Measurements from ENCODE around the gene CEP170B. TPM values are rescaled to one million over a fixed set of nuclear protein-coding genes. Genes with fewer than 3 reads are reported as not detected.

CEP170B gene
- total and polyA plus RNA-seq, 2 donors (not counting 3 experiments of a cell fraction or from before 2014, with no cell fraction given) = 13.9 to 38.6 TPM

DNA sequence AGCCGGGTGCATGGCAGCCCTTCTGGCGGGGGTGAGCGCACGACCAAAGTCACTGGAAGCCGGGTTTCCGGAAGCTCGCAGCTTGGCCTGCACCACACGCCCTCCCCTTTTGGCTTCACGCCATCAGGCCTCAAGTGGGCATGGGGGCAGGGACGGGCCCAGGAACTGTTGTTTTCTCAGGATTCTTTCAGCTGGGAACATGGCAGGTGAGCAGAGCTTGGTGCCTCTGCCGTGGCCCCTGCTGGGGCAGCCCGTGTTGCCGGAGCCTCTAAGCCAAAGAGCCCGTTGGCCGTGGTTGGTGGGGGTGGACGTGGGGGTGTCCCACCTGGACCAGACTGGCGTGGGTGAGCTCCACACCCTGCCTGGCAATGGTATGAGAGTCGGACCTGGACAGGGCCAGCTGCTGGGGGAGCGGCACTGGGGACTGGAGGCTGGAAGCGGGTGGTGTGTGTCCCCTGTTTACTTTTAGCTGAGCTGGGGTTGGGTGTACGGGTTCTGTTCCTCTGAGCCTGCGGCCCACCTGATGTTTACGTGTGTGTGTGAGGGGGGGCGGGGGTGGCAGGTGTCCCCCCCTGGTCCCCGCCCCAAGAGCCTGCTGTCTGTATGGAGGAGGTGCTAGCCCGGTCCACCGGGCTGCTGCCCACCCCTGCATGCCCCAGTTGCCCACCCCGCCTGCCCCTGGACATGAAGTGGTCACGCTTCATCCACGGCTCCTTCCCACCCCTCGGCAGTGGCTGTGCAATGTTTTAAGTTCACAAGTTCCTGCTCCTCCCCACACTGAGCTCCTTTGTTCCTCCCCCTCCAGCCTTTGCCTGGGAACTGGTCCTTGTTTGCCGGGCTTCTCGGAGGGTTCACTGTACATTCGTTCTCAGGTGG, 31.0 kb downstream of the CEP170B start:
- BruUV-seq (replicated peaks) = no TSS peak
- dilution Hi-C loops (cut with MboI; ENCODE audit: extremely low pct_ligation_motif_present, low sequenced_read_pairs) (no loop called here), intact Hi-C loops (cut with micrococcal nuclease) (loop anchor here (1.0 kb wide), 4 partner anchors 71 to 191 kb away; no protein-coding TSS in a partner anchor)
- ChIA-PET CTCF (interaction anchor here (0.8 to 2.9 kb wide), 8 partner anchors 9 to 191 kb away, joined by 3 to 14 read pairs (median 6); partner anchors contain the start of gene PLD4), POLR2A (no interaction called here)
- Histone ChIP-seq H3K4me3 (replicated peaks in 1 of 3; ENCODE audit: insufficient read depth in 1 of 3, low read depth in 1 of 3, low read length in 3 of 3) (no peak overlapping the region), H2AFZ (ENCODE audit: low read depth, low read length) (no peak overlapping the region), H3K27ac (ENCODE audit: insufficient read depth, low read depth, low read length) (no peak overlapping the region), H3K79me2 (ENCODE audit: control insufficient read depth, insufficient read depth, low read length) (no peaks in the 10 kb centered on the region), H3K4me2 (ENCODE audit: insufficient read depth, low read length) (no peak overlapping the region), H3K36me3 (ENCODE audit: control insufficient read depth in 2 of 2, extremely low read depth in 1 of 2, insufficient read depth in 2 of 2, low read length in 2 of 2) (no peaks in the 10 kb centered on the region), H3K9me1 (replicated peaks; ENCODE audit: control insufficient read depth, extremely low read depth, insufficient read depth, low read length) (no peaks in the 10 kb centered on the region), H3K9ac (replicated peaks; ENCODE audit: extremely low read depth, insufficient read depth, low read length) (no peak overlapping the region), H4K20me1 (replicated peaks; ENCODE audit: control insufficient read depth, extremely low read depth, insufficient read depth, low read length) (no peaks in the 10 kb centered on the region), H3K27me3 (ENCODE audit: control insufficient read depth in 2 of 2, insufficient read depth in 2 of 2, low read length in 2 of 2) (no peaks in the 10 kb centered on the region), H3K4me1 (ENCODE audit: control insufficient read depth, extremely low read depth, insufficient read depth, low read length) (peaks cover 16% of the 10 kb centered on the region), H3K9me3 (replicated peaks; ENCODE audit: control insufficient read depth, insufficient read depth, low read length) (no peaks in the 10 kb centered on the region)
- no peak for TF ChIP-seq JUN (IDR thresholded peaks at IDR 0.05; ENCODE audit: borderline replicate concordance, insufficient read depth, insufficient read length, low read depth)
- TF ChIP-seq POLR2A (IDR thresholded peaks at IDR 0.05; ENCODE audit: low read depth, low read length) = no peak
- TF ChIP-seq CTCF (IDR thresholded peaks at IDR 0.05; ENCODE audit: extremely low read depth in 1 of 2, insufficient read depth in 1 of 2, low read depth in 1 of 2, low read length in 2 of 2) = no peak
- TF ChIP-seq MYC (IDR thresholded peaks at IDR 0.05; ENCODE audit: low read depth, low read length) = no peak
- TF ChIP-seq FOS (IDR thresholded peaks at IDR 0.05; ENCODE audit: borderline replicate concordance, insufficient read depth, low read length) = no peak
- no peak for TF ChIP-seq GATA2 (IDR thresholded peaks at IDR 0.05; ENCODE audit: insufficient read depth, insufficient read length, low read depth, low read length)
- TF ChIP-seq MAX (IDR thresholded peaks at IDR 0.05; ENCODE audit: insufficient read depth, insufficient read length) = no peak
- DNase-seq (ENCODE audit: low read depth, low spot score) = no peak
- FAIRE-seq = no peak
